H1 (cell line): ENCODE measurements around the gene CLEC16A. TPM values are rescaled to one million over a fixed set of nuclear protein-coding genes. Genes with fewer than 3 reads are reported as not detected.

Experiments
- CTCF ChIA-PET: fragments of 300-600 bp; sonication (Branson Sonifier 250); formaldehyde crosslinking; loops from one replicate; lab custom pipeline; 2021; ENCODE audit not compliant: partially characterized antibody; lab: Charles Lee
- POLR2A ChIA-PET: fragments of 300-600 bp; sonication (Branson Sonifier 250); formaldehyde crosslinking; loops from one replicate; lab custom pipeline; 2021; ENCODE audit warnings: inconsistent platforms; ENCODE audit not compliant: partially characterized antibody; lab: Charles Lee
- DNase-seq, 2 experiments: peaks; one replicate each; pipeline versions ENCODE4 v3.0.0 to v3.0.0-alpha.2; 2010 to 2022; ENCODE audit warnings: low spot score in 2 of 2, low read depth in 1 of 2, mixed read lengths in 1 of 2
- FAIRE-seq: peaks from 2 replicates; lab custom pipeline; 2011; peaks lifted over from hg19 to GRCh38; lab: Jason Lieb, UNC
- H2AFZ ChIP-seq: 2 replicates; pipeline ENCODE4 v1.8.1; 2012; ENCODE audit warnings: low read length, inconsistent platforms
- H2AK5ac ChIP-seq: 2 replicates; pipeline ENCODE4 v1.6.1; 2013; ENCODE audit warnings: low read depth, low read length
- H2BK120ac ChIP-seq: replicated peaks from 2 replicates; pipeline ENCODE3; 2013; ENCODE audit warnings: low read depth, low read length, inconsistent platforms
- H2BK12ac ChIP-seq: 2 replicates; pipeline ENCODE4 v1.6.1; 2013; ENCODE audit warnings: low read depth, low read length
- H2BK15ac ChIP-seq: 2 replicates; pipeline ENCODE4 v1.6.1; 2013; ENCODE audit warnings: low read length
- H2BK20ac ChIP-seq: 2 replicates; pipeline ENCODE4 v1.6.1; 2013; ENCODE audit warnings: low read length
- H2BK5ac ChIP-seq: 2 replicates; pipeline ENCODE4 v1.6.1; 2013; ENCODE audit warnings: low read depth, low read length
- H3K14ac ChIP-seq: 2 replicates; pipeline ENCODE4 v1.6.1; 2013; ENCODE audit warnings: inconsistent platforms; ENCODE audit not compliant: insufficient read length
- H3K18ac ChIP-seq: 2 replicates; pipeline ENCODE4 v1.6.1; 2013; ENCODE audit warnings: low read length; ENCODE audit errors: extremely low read depth
- H3K23ac ChIP-seq: 2 replicates; pipeline ENCODE4 v1.6.1; 2013; ENCODE audit warnings: inconsistent platforms; ENCODE audit not compliant: insufficient read length
- H3K23me2 ChIP-seq: 2 replicates; pipeline ENCODE4 v1.6.1; 2013; ENCODE audit warnings: low read depth, low read length
- H3K27ac ChIP-seq: 2 replicates; pipeline ENCODE4 v1.6.1; 2011; ENCODE audit warnings: low read depth, low read length, inconsistent platforms
- H3K27me3 ChIP-seq, 4 experiments: replicated peaks in 1 of 4; 1 replicate in 1 of 4; 2 replicates in 3 of 4; pipeline versions ENCODE4 v1.6.1 to v1.8.1; 2011 to 2013; ENCODE audit warnings: low read length in 3 of 4, mild to moderate bottlenecking in 3 of 4, inconsistent platforms in 2 of 4, mixed read lengths in 2 of 4, moderate library complexity in 1 of 4; ENCODE audit not compliant: control insufficient read depth in 3 of 4, insufficient read depth in 3 of 4; ENCODE audit errors: extremely low read depth in 1 of 4
- H3K36me3 ChIP-seq, 4 experiments: 2 replicates each; pipeline versions ENCODE4 v1.6.1 to v1.8.1; 2011 to 2013; ENCODE audit warnings: mild to moderate bottlenecking in 4 of 4, low read length in 3 of 4, moderate library complexity in 2 of 4, control low read depth in 1 of 4, inconsistent platforms in 1 of 4; ENCODE audit not compliant: insufficient read depth in 4 of 4, control insufficient read depth in 2 of 4
- H3K4ac ChIP-seq: replicated peaks from 2 replicates; pipeline ENCODE3; 2013; ENCODE audit warnings: low read length, low read depth, mixed read lengths, inconsistent platforms; ENCODE audit not compliant: insufficient read length
- H3K4me1 ChIP-seq, 4 experiments: replicated peaks in 1 of 4; 1 replicate in 1 of 4; 2 replicates in 3 of 4; pipeline versions ENCODE4 v1.6.1 to v1.8.1; 2011 to 2013; ENCODE audit warnings: low read length in 3 of 4, inconsistent platforms in 2 of 4, mixed read lengths in 1 of 4; ENCODE audit not compliant: insufficient read depth in 4 of 4, control insufficient read depth in 3 of 4
- H3K4me2 ChIP-seq, 2 experiments: 2 replicates each; pipeline versions ENCODE4 v1.6.1 to v1.8.1; 2011 to 2013; ENCODE audit warnings: low read depth in 2 of 2, low read length in 2 of 2, control low read depth in 1 of 2, inconsistent platforms in 1 of 2, mild to moderate bottlenecking in 1 of 2; ENCODE audit not compliant: insufficient read depth in 1 of 2
- H3K4me3 ChIP-seq, 4 experiments: fragments of 200-600, 300-600 bp in 1 of 4; sonication (generic), shearing (Covaris generic), sonication (Bioruptor Twin) in 1 of 4; 2 replicates each; pipeline versions ENCODE4 v1.5.1 to v1.8.1; 2011 to 2016; ENCODE audit warnings: low read length in 4 of 4, low read depth in 3 of 4, control low read depth in 2 of 4, inconsistent platforms in 2 of 4, mild to moderate bottlenecking in 2 of 4, mixed read lengths in 1 of 4, moderate library complexity in 1 of 4; ENCODE audit not compliant: insufficient read depth in 2 of 4; ENCODE audit errors: extremely low read depth in 1 of 4
- H3K56ac ChIP-seq: replicated peaks from 2 replicates; pipeline ENCODE3; 2013; ENCODE audit warnings: low read depth, mild to moderate bottlenecking, mixed read lengths, low read length, inconsistent platforms; ENCODE audit not compliant: insufficient read length
- H3K79me1 ChIP-seq: 2 replicates; pipeline ENCODE4 v1.6.1; 2013; ENCODE audit warnings: low read depth, low read length, control low read depth
- H3K79me2 ChIP-seq, 2 experiments: 2 replicates each; pipeline versions ENCODE4 v1.6.1 to v1.8.1; 2012 to 2013; ENCODE audit warnings: low read length in 2 of 2, mild to moderate bottlenecking in 2 of 2, inconsistent platforms in 1 of 2; ENCODE audit not compliant: insufficient read depth in 2 of 2, control insufficient read depth in 1 of 2
- H3K9ac ChIP-seq, 4 experiments: replicated peaks in 1 of 4; 1 replicate in 1 of 4; 2 replicates in 3 of 4; pipeline versions ENCODE4 v1.6.1 to v1.8.1; 2011 to 2013; ENCODE audit warnings: low read depth in 3 of 4, low read length in 3 of 4, control low read depth in 2 of 4, mild to moderate bottlenecking in 2 of 4, moderate library complexity in 2 of 4, inconsistent platforms in 1 of 4; ENCODE audit errors: extremely low read depth in 1 of 4
- H3K9me3 ChIP-seq, 2 experiments: 2 replicates each; pipeline versions ENCODE4 v1.6.1 to v1.8.1; 2012 to 2013; ENCODE audit warnings: mild to moderate bottlenecking in 2 of 2, moderate library complexity in 2 of 2, control low read depth in 1 of 2, inconsistent platforms in 1 of 2, low read depth in 1 of 2, low read length in 1 of 2, mixed read lengths in 1 of 2; ENCODE audit not compliant: insufficient read depth in 2 of 2
- H4K20me1 ChIP-seq, 2 experiments: replicated peaks in 1 of 2; 2 replicates each; pipeline versions ENCODE3 to v1.8.1; 2011 to 2013; ENCODE audit warnings: inconsistent platforms in 2 of 2, low read length in 2 of 2, mild to moderate bottlenecking in 1 of 2; ENCODE audit not compliant: insufficient read depth in 2 of 2, control insufficient read depth in 1 of 2
- H4K5ac ChIP-seq: 2 replicates; pipeline ENCODE4 v1.6.1; 2013; ENCODE audit warnings: low read length, low read depth, mixed read lengths, inconsistent platforms; ENCODE audit not compliant: insufficient read length
- H4K8ac ChIP-seq: 2 replicates; pipeline ENCODE4 v1.8.0; 2013; ENCODE audit warnings: mild to moderate bottlenecking, moderate library complexity, low read length, inconsistent platforms; ENCODE audit not compliant: insufficient read depth; ENCODE audit errors: extremely low read depth
- H4K91ac ChIP-seq: replicated peaks from 2 replicates; pipeline ENCODE3; 2013; ENCODE audit warnings: low read length, mixed read lengths, inconsistent platforms; ENCODE audit not compliant: insufficient read length
- CHD1 ChIP-seq: IDR thresholded peaks from 2 replicates; pipeline ENCODE4 v1.6.1; 2012; ENCODE audit warnings: low read depth, low read length, improper control_type of control experiment
- CREB1 ChIP-seq: IDR thresholded peaks from 2 replicates; pipeline ENCODE4 v1.6.1; 2012; ENCODE audit warnings: inconsistent platforms
- GABPA ChIP-seq: IDR thresholded peaks from 2 replicates; pipeline ENCODE4 v1.6.1; 2011; ENCODE audit warnings: mild to moderate bottlenecking, low read length, moderate library complexity, borderline replicate concordance; ENCODE audit not compliant: insufficient read depth
- KDM5A ChIP-seq: fragments of 200-600 bp; IDR thresholded peaks from 2 replicates; pipeline ENCODE4 v1.7.1; 2012; ENCODE audit warnings: mild to moderate bottlenecking, low read length, inconsistent platforms, mixed read lengths
- MAX ChIP-seq: IDR thresholded peaks from 2 replicates; pipeline ENCODE4 v1.6.1; 2012; ENCODE audit warnings: inconsistent platforms
- RBBP5 ChIP-seq: IDR thresholded peaks from 2 replicates; pipeline ENCODE4 v1.7.1; 2012; ENCODE audit warnings: low read depth, mild to moderate bottlenecking, inconsistent platforms, low read length, moderate library complexity, borderline replicate concordance
- SAP30 ChIP-seq: fragments of 300-600 bp; sonication (generic); IDR thresholded peaks from 2 replicates; pipeline ENCODE4 v1.7.1; 2012; ENCODE audit warnings: low read length, moderate library complexity, mild to moderate bottlenecking, inconsistent platforms; ENCODE audit not compliant: insufficient read depth, insufficient replicate concordance
- TAF7 ChIP-seq: optimal IDR thresholded peaks from 2 replicates; pipeline ENCODE3; 2011; ENCODE audit warnings: low read depth, mild to moderate bottlenecking, inconsistent platforms, low read length, moderate library complexity, borderline replicate concordance
- TBP ChIP-seq: IDR thresholded peaks from 2 replicates; pipeline ENCODE4 v1.6.1; 2011; ENCODE audit warnings: low read depth, low read length, improper control_type of control experiment
- WGBS, 2 experiments: shearing (Covaris generic) in 1 of 2; methylation state at CpG; one replicate each; pipeline versions ENCODE4 v1.1.6 to v1.1.7; 2013 to 2015; ENCODE audit warnings: low lambda C conversion rate in 2 of 2, mixed read lengths in 2 of 2, inconsistent platforms in 1 of 2, low coverage in 1 of 2, missing lambda C conversion rate in 1 of 2; ENCODE audit not compliant: insufficient replicate concordance in 2 of 2, insufficient coverage in 1 of 2, insufficient read length in 1 of 2; ENCODE audit errors: extremely low coverage in 1 of 2, missing lambda C conversion rate in 1 of 2; 5-methylcytosine and 5-hydroxymethylcytosine counted together
- polyA plus RNA-seq, 7 experiments: library from polyadenylated mRNA; depleted of rRNA in 3 of 7; stranded (reverse) in 5 of 7; unstranded in 2 of 7; fragments of >200 nt in 5 of 7; fragments of 200-250 nt in 2 of 7; gene quantifications; 1 replicate in 5 of 7; 2 replicates in 1 of 7; 4 replicates in 1 of 7; pipeline versions ENCODE4 v1.2.1 to v1.2.3, GENCODE V29; 2011 to 2013; ENCODE audit warnings: missing spikeins in 2 of 7, mixed read lengths in 2 of 7
- total RNA-seq: library from RNA; stranded (reverse); fragmentation: NEBNext Ultra II Directional; extraction: Animal tissue kit (Norgen Biotek cat#: 25700); gene quantifications from 2 replicates; pipeline ENCODE4 v1.2.1, GENCODE V29; 2021
- TF ChIP-seq, protein P1 (sequence below): IDR thresholded peaks from 2 replicates; pipeline ENCODE4 v1.6.1; 2012; ENCODE audit warnings: inconsistent platforms
- TF ChIP-seq, protein P2 (sequence below), 3 experiments: IDR thresholded peaks; 1 replicate in 2 of 3; 2 replicates in 1 of 3; pipeline versions ENCODE4 v1.5.1 to v1.6.1; 2011; ENCODE audit warnings: low read length in 3 of 3, mild to moderate bottlenecking in 3 of 3, inconsistent platforms in 2 of 3, low read depth in 1 of 3, moderate library complexity in 1 of 3; ENCODE audit not compliant: insufficient read depth in 1 of 3; ENCODE audit errors: control extremely low read depth in 1 of 3

Gene CLEC16A
- total and polyA plus RNA-seq, 2 of the 8 experiments (the other 6 are each of a cell fraction or from before 2014, with no cell fraction given), result 7.6 to 19.3 TPM

DNA sequence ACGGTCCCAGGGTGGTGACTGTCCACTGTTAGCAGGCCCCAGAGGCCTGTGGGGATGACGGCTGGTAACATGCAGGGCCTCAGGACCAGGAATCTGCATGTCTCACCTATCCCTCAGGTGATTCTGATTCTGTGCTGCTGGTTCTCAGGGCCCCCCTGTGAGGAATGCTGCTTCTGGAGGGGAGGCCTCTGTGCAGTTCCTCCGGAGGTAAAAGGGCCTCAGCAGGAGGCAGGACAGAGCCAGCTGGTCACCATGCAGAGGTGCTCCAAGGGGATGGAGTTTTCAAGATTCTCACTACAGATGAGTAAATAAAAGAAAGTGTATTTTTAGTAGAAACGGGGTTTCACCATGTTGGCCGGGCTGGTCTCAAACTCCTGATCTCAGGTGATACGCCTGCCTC, 33.8 kb downstream of the CLEC16A start:
- no peak overlapping the region for H3K14ac ChIP-seq
- no peak overlapping the region for H2BK120ac ChIP-seq
- no peak overlapping the region for H2AK5ac ChIP-seq
- H4K20me1 ChIP-seq, result no peaks in the 10 kb centered on the region
- no peaks in the 10 kb centered on the region; a peak in 1 of 8 replicates for H3K36me3 ChIP-seq
- ChIA-PET CTCF (no interaction called here), POLR2A (no interaction called here)
- H2BK15ac ChIP-seq, result no peak overlapping the region
- H3K4ac ChIP-seq, result no peak overlapping the region
- 80% methylated on average over 6 of the region's 6 CpGs; no CpG with 5 or more reads in 1 of the 2 experiments for WGBS, 2 experiments
- DNase-seq (no peak), FAIRE-seq (no peak)
- H3K4me2 ChIP-seq, result no peak overlapping the region
- no peak overlapping the region for H3K4me3 ChIP-seq
- no peak overlapping the region for H4K8ac ChIP-seq
- H3K79me1 ChIP-seq, result no peaks in the 10 kb centered on the region
- no peak overlapping the region for H4K91ac ChIP-seq
- no peaks in the 10 kb centered on the region for H3K23me2 ChIP-seq
- no peaks in the 10 kb centered on the region for H3K79me2 ChIP-seq
- H2BK12ac ChIP-seq, result no peak overlapping the region; the same call in 1 of the 2 replicates
- H3K56ac ChIP-seq, result no peak overlapping the region
- no peak overlapping the region for H3K9ac ChIP-seq
- no peak overlapping the region for H2BK20ac ChIP-seq
- H3K4me1 ChIP-seq, result 0 out of 7 replicates have a peak, but pooled peaks cover 0 to 2% (median 0%) of the 10 kb centered on the region in 4 experiments
- 0 out of 2 replicates have a peak overlapping the region, but pooled peaks have one; percentile 52 for H2BK5ac ChIP-seq
- H4K5ac ChIP-seq, result no peak overlapping the region
- no peak overlapping the region for H3K18ac ChIP-seq
- no peak overlapping the region for H2AFZ ChIP-seq
- no peaks in the 10 kb centered on the region for H3K9me3 ChIP-seq
- H3K23ac ChIP-seq, result no peak overlapping the region
- H3K27me3 ChIP-seq, result no peaks in the 10 kb centered on the region
- H3K27ac ChIP-seq, result no peak overlapping the region
- TF ChIP-seq MAX (no peak), RBBP5 (no peak), TBP (no peak), CHD1 (no peak), TAF7 (no peak), KDM5A (no peak), SAP30 (no peak), GABPA (no peak), CREB1 (no peak)
- TF ChIP-seq, protein P1, sequence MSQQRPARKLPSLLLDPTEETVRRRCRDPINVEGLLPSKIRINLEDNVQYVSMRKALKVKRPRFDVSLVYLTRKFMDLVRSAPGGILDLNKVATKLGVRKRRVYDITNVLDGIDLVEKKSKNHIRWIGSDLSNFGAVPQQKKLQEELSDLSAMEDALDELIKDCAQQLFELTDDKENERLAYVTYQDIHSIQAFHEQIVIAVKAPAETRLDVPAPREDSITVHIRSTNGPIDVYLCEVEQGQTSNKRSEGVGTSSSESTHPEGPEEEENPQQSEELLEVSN, result no peak
- TF ChIP-seq, protein P2, sequence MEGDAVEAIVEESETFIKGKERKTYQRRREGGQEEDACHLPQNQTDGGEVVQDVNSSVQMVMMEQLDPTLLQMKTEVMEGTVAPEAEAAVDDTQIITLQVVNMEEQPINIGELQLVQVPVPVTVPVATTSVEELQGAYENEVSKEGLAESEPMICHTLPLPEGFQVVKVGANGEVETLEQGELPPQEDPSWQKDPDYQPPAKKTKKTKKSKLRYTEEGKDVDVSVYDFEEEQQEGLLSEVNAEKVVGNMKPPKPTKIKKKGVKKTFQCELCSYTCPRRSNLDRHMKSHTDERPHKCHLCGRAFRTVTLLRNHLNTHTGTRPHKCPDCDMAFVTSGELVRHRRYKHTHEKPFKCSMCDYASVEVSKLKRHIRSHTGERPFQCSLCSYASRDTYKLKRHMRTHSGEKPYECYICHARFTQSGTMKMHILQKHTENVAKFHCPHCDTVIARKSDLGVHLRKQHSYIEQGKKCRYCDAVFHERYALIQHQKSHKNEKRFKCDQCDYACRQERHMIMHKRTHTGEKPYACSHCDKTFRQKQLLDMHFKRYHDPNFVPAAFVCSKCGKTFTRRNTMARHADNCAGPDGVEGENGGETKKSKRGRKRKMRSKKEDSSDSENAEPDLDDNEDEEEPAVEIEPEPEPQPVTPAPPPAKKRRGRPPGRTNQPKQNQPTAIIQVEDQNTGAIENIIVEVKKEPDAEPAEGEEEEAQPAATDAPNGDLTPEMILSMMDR (IDR thresholded peaks at IDR 0.05; ENCODE audit: control extremely low read depth in 1 of 3, insufficient read depth in 1 of 3, low read depth in 1 of 3, low read length in 3 of 3), result no peak
